Left renal cortex interstitium (tissue), 4 donors: ENCODE measurements around the gene NBPF9. TPM values are rescaled to one million over a fixed set of nuclear protein-coding genes. Genes with fewer than 3 reads are reported as not detected.
"Not testable (repeated sequence)": the region's sequence is repeated elsewhere in the genome, so short reads cannot be mapped to it uniquely, and the experiment has no call there.

ENCODE experiments used
- DNase-seq, 4 donors: peaks; one replicate each; pipeline ENCODE4 v3.0.0-alpha.2; 2013; ENCODE audit warnings: low read depth in 4 of 4, low spot score in 2 of 4, missing footprints in 1 of 4
- polyA plus RNA-seq, 4 donors: library from polyadenylated mRNA; unstranded; fragments of 120-200 nt; gene quantifications; one replicate each; pipeline ENCODE4 v1.2.1, GENCODE V29; 2013; ENCODE audit not compliant: insufficient read length in 4 of 4

Gene NBPF9
- polyA plus RNA-seq, 4 donors, result 32.1 to 73.8 (median 49.2) TPM

- not testable (repeated sequence) for DNase-seq
These were observed 86.7 kb downstream of the NBPF9 start for GRCh38 chr1:149016626-149017025.

GRCh38 chr1:149015522-149015921 lies 87.8 kb downstream of the NBPF9 start:
- DNase-seq, result not testable (repeated sequence)

- not testable (repeated sequence) for DNase-seq
These were observed 89.8 kb downstream of the NBPF9 start for GRCh38 chr1:149013513-149013912.

GRCh38 chr1:149012599-149012998 lies 90.8 kb downstream of the NBPF9 start:
- DNase-seq, result not testable (repeated sequence)

GRCh38 chr1:149009761-149010160 lies 93.6 kb downstream of the NBPF9 start:
- not testable (repeated sequence) for DNase-seq

- DNase-seq, result not testable (repeated sequence)
These were observed 94.6 kb downstream of the NBPF9 start for GRCh38 chr1:149008769-149009168.

- not testable (repeated sequence) for DNase-seq
These were observed 95.0 kb downstream of the NBPF9 start for GRCh38 chr1:149008326-149008725.
